ENCODE data around the gene RECQL.
"Not testable (repeated sequence)": the region's sequence is repeated elsewhere in the genome, so short reads cannot be mapped to it uniquely, and the experiment has no call there.

Gene RECQL

DNA sequence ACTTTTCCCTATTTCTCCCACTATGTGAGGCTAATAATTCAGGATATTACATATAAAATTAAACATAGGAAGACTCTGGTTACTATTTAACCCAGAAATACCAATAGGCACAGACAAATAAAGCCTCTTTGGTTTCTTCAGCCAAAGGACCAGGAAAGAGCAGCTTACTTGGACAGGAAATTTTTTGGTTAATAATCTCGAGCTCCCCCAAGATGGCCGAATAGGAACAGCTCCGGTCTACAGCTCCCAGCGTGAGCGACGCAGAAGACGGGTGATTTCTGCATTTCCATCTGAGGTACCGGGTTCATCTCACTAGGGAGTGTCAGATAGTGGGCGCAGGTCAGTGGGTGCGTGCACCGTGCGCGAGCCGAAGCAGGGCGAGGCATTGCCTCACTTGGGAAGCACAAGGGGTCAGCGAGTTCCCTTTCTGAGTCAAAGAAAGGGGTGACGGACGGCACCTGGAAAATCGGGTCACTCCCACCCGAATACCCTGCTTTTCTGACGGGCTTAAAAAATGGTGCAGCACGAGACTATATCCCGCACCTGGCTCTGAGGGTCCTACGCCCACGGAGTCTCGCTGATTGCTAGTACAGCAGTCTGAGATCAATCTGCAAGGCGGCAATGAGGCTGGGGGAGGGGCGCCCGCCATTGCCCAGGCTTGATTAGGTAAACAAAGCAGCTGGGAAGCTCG is 82.3 kb downstream of the RECQL start:
- not testable (repeated sequence) for DNase-seq (ENCODE audit: low read depth in 2 of 2)

All from fibroblast of skin of left biceps (primary cell).